GM23338 (cell line): ENCODE results near the gene ESPN. TPM values are rescaled to one million over a fixed set of nuclear protein-coding genes. Genes with fewer than 3 reads are reported as not detected.

Source experiments
- ATAC-seq: fragments of 200-7000 bp; cut with Tn5 transposase; 3 replicates; pipeline ENCODE4 v1.9.1; 2020
- DNase-seq: peaks from one replicate; pipeline ENCODE4 v3.0.0-alpha.2; 2015; ENCODE audit warnings: low spot score
- H2AFZ ChIP-seq: fragments of 200-600 bp; sonication (generic); 2 replicates; pipeline ENCODE4 v1.8.0; 2016; ENCODE audit warnings: antibody characterized with exemption, mild to moderate bottlenecking, moderate library complexity
- H3F3A ChIP-seq: fragments of 200-600 bp; sonication (generic); replicated peaks from 2 replicates; pipeline ENCODE4 v1.8.0; 2017; ENCODE audit warnings: antibody characterized with exemption, mixed run types, low read depth
- H3K27ac ChIP-seq: fragments of 200-600 bp; sonication (generic); 2 replicates; pipeline ENCODE4 v1.6.1; 2016; ENCODE audit warnings: low read depth
- H3K27me3 ChIP-seq: fragments of 200-600 bp; sonication (generic); 2 replicates; pipeline ENCODE4 v1.8.0; 2016; ENCODE audit warnings: mild to moderate bottlenecking, mixed run types, moderate library complexity; ENCODE audit not compliant: insufficient read depth
- H3K36me3 ChIP-seq: fragments of 200-600 bp; sonication (generic); 2 replicates; pipeline ENCODE4 v1.8.0; 2016; ENCODE audit warnings: mild to moderate bottlenecking; ENCODE audit not compliant: insufficient read depth
- H3K4me1 ChIP-seq: fragments of 200-600 bp; sonication (generic); 2 replicates; pipeline ENCODE4 v1.8.0; 2016; ENCODE audit warnings: mild to moderate bottlenecking, moderate library complexity; ENCODE audit not compliant: insufficient read depth
- H3K4me2 ChIP-seq: fragments of 200-600 bp; sonication (generic); 2 replicates; pipeline ENCODE4 v1.7.1; 2017; ENCODE audit warnings: mixed run types
- H3K4me3 ChIP-seq: fragments of 200-600 bp; sonication (generic); 2 replicates; pipeline ENCODE4 v1.6.1; 2016; ENCODE audit warnings: mixed run types
- H3K79me2 ChIP-seq: fragments of 200-600 bp; sonication (generic); replicated peaks from 2 replicates; pipeline ENCODE4 v1.8.0; 2017; ENCODE audit warnings: mild to moderate bottlenecking; ENCODE audit not compliant: insufficient read depth
- H3K9me2 ChIP-seq: fragments of 200-600 bp; sonication (generic); 2 replicates; pipeline ENCODE4 v1.8.0; 2017; ENCODE audit not compliant: insufficient read depth
- H4K20me1 ChIP-seq: fragments of 200-600 bp; sonication (generic); replicated peaks from 2 replicates; pipeline ENCODE4 v1.8.0; 2017; ENCODE audit warnings: mild to moderate bottlenecking; ENCODE audit not compliant: insufficient read depth
- H3K27ac Mint-ChIP-seq: 2 replicates; pipeline ENCODE4 v1.8.0; 2020; ENCODE audit warnings: inconsistent platforms, mild to moderate bottlenecking, moderate library complexity, mixed read lengths
- H3K27me3 Mint-ChIP-seq: 3 replicates; pipeline ENCODE4 v1.8.0; 2022; ENCODE audit warnings: low read depth, mild to moderate bottlenecking, moderate library complexity, mixed read lengths, inconsistent platforms; ENCODE audit not compliant: insufficient read depth, poor library complexity
- H3K36me3 Mint-ChIP-seq: 3 replicates; pipeline ENCODE4 v1.8.0; 2021; ENCODE audit warnings: low read depth, mild to moderate bottlenecking, inconsistent platforms, moderate library complexity, mixed read lengths
- H3K4me1 Mint-ChIP-seq: 3 replicates; pipeline ENCODE4 v1.8.0; 2020; ENCODE audit warnings: mild to moderate bottlenecking, inconsistent platforms, mixed read lengths
- H3K4me3 Mint-ChIP-seq: 3 replicates; pipeline ENCODE4 v1.8.0; 2021; ENCODE audit warnings: moderate library complexity, mild to moderate bottlenecking, inconsistent platforms, mixed read lengths
- H3K9me3 Mint-ChIP-seq: 3 replicates; pipeline ENCODE4 v1.8.0; 2020; ENCODE audit warnings: moderate library complexity, mild to moderate bottlenecking, inconsistent platforms, mixed read lengths
- CREB1 ChIP-seq: fragments of 250-450 bp; sonication (Bioruptor Pico); IDR thresholded peaks from 2 replicates; pipeline ENCODE4 v1.5.0; 2020; ENCODE audit warnings: low read depth, mild to moderate bottlenecking, moderate library complexity
- EZH2 ChIP-seq: fragments of 200-600 bp; sonication (generic); IDR thresholded peaks from one replicate; pipeline ENCODE4 v1.8.0; 2017; ENCODE audit warnings: antibody characterized with exemption, mild to moderate bottlenecking, low read depth; ENCODE audit not compliant: unreplicated experiment
- EZH2phosphoT487 ChIP-seq: fragments of 200-600 bp; sonication (generic); IDR thresholded peaks from one replicate; pipeline ENCODE4 v1.8.1; 2018; ENCODE audit warnings: antibody characterized with exemption; ENCODE audit not compliant: unreplicated experiment
- JUNB ChIP-seq: IDR thresholded peaks from one replicate; pipeline ENCODE4 v1.6.1; 2016; ENCODE audit warnings: antibody characterized with exemption; ENCODE audit not compliant: unreplicated experiment
- NANOG ChIP-seq: IDR thresholded peaks from 2 replicates; pipeline ENCODE4 v1.6.1; 2016; ENCODE audit warnings: antibody characterized with exemption, borderline replicate concordance
- POLR2AphosphoS5 ChIP-seq: IDR thresholded peaks from 2 replicates; pipeline ENCODE4 v1.6.1; 2016; ENCODE audit warnings: antibody characterized with exemption, low read depth
- STAT1 ChIP-seq: IDR thresholded peaks from one replicate; pipeline ENCODE4 v1.6.1; 2016; ENCODE audit warnings: antibody characterized with exemption; ENCODE audit not compliant: unreplicated experiment
- ZNF114 ChIP-seq: fragments of 250-450 bp; sonication (Bioruptor Pico); IDR thresholded peaks from 2 replicates; pipeline ENCODE4 v1.5.0; 2020; ENCODE audit warnings: mild to moderate bottlenecking, moderate library complexity
- ZNF331 ChIP-seq: fragments of 250-450 bp; sonication (Bioruptor Pico); IDR thresholded peaks from 2 replicates; pipeline ENCODE4 v1.5.0; 2020; ENCODE audit warnings: low read depth, mild to moderate bottlenecking, moderate library complexity
- polyA plus RNA-seq: library from polyadenylated mRNA; unstranded; fragments of >200 nt; fragmentation: Nextera tagmentation; extraction: Ambion mirVana; gene quantifications from 2 replicates; pipeline ENCODE4 v1.2.1, GENCODE V29; 2016
- total RNA-seq: library from RNA; depleted of rRNA; stranded (reverse); fragments of >200 nt; shearing (Covaris generic); gene quantifications from 2 replicates; pipeline ENCODE4 v1.2.3, GENCODE V29; 2014
- TF ChIP-seq, protein P1 (sequence below): fragments of 250-450 bp; sonication (Bioruptor Pico); IDR thresholded peaks from 2 replicates; pipeline ENCODE4 v1.5.0; 2020; ENCODE audit warnings: mild to moderate bottlenecking, moderate library complexity
- TF ChIP-seq, protein P2 (sequence below): IDR thresholded peaks from one replicate; pipeline ENCODE4 v1.6.1; 2018; ENCODE audit warnings: antibody characterized with exemption; ENCODE audit not compliant: unreplicated experiment
- TF ChIP-seq, protein P3 (sequence below), 2 experiments: fragments of 200-600 bp in 1 of 2; sonication (generic) in 1 of 2; conservative IDR thresholded peaks; 2 replicates each; pipeline versions ENCODE4 v1.5.1 to v1.6.1; 2016 to 2017; ENCODE audit warnings: antibody characterized with exemption in 2 of 2, low read depth in 2 of 2, mild to moderate bottlenecking in 2 of 2, moderate library complexity in 1 of 2
- TF ChIP-seq, protein P4 (sequence below): IDR thresholded peaks from 2 replicates; pipeline ENCODE4 v1.6.1; 2016; ENCODE audit warnings: antibody characterized with exemption

Gene ESPN
- total and polyA plus RNA-seq, 2 experiments from 2014 or later: 12.2 to 13.6 TPM

DNA sequence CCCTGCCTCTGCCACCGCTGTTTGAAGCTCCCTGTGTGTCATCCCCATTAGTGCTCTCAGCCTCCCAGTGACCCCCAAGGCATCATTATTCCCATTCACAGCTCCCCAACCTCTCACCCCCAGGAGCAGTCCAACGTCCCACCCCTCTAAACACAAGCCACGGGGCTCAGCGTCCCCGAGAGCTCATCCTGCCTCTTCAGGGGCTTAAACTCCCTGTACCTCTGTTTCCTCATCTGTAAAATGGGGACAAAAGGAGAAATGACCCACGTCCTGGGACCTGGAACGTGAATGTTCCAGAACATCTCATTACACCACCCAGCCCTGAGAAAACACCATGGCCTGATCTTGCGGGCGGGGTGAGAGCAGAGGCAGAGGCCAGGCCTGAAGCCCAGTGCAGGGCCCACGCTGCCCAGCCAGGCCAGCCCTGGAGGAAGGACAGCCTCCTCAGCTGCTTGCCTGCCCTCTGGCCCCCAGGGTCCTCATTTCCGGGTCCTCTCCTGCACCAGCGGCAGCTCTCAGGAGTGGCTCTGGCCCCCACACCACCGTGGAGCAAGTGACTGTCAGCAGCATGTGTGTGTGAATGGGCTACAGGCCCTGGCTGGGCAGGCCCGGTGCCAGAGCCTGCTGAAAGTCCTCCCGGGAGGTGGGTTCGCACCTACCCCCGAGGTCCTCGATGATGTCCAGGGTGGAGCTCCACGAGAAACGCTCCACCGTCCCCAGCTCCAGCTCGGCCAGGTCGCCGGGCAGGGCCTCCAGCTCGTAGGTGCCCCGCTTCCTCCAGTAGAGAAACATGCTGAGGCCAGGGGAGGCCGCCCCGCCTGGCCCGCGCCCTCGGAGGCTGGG lies 81.0 kb downstream of the ESPN start:
- H3K4me2 ChIP-seq: no peak overlapping the region
- H3K27ac Mint-ChIP-seq: no peak overlapping the region
- no peak overlapping the region for H3K27ac ChIP-seq
- H3K36me3 Mint-ChIP-seq: no peaks in the 10 kb centered on the region
- H3K79me2 ChIP-seq: no peaks in the 10 kb centered on the region
- 0 out of 3 replicates have a peak, but pooled peaks cover 3% of the 10 kb centered on the region for H3K4me1 Mint-ChIP-seq
- H3K9me3 Mint-ChIP-seq: no peaks in the 10 kb centered on the region
- TF ChIP-seq NANOG (no peak), ZNF331 (no peak), ZNF114 (CRISPR knock-in tag) (no peak), EZH2 (no peak), EZH2phosphoT487 (no peak), POLR2AphosphoS5 (no peak), STAT1 (no peak), CREB1 (CRISPR knock-in tag) (no peak), JUNB (no peak)
- TF ChIP-seq, protein P1, sequence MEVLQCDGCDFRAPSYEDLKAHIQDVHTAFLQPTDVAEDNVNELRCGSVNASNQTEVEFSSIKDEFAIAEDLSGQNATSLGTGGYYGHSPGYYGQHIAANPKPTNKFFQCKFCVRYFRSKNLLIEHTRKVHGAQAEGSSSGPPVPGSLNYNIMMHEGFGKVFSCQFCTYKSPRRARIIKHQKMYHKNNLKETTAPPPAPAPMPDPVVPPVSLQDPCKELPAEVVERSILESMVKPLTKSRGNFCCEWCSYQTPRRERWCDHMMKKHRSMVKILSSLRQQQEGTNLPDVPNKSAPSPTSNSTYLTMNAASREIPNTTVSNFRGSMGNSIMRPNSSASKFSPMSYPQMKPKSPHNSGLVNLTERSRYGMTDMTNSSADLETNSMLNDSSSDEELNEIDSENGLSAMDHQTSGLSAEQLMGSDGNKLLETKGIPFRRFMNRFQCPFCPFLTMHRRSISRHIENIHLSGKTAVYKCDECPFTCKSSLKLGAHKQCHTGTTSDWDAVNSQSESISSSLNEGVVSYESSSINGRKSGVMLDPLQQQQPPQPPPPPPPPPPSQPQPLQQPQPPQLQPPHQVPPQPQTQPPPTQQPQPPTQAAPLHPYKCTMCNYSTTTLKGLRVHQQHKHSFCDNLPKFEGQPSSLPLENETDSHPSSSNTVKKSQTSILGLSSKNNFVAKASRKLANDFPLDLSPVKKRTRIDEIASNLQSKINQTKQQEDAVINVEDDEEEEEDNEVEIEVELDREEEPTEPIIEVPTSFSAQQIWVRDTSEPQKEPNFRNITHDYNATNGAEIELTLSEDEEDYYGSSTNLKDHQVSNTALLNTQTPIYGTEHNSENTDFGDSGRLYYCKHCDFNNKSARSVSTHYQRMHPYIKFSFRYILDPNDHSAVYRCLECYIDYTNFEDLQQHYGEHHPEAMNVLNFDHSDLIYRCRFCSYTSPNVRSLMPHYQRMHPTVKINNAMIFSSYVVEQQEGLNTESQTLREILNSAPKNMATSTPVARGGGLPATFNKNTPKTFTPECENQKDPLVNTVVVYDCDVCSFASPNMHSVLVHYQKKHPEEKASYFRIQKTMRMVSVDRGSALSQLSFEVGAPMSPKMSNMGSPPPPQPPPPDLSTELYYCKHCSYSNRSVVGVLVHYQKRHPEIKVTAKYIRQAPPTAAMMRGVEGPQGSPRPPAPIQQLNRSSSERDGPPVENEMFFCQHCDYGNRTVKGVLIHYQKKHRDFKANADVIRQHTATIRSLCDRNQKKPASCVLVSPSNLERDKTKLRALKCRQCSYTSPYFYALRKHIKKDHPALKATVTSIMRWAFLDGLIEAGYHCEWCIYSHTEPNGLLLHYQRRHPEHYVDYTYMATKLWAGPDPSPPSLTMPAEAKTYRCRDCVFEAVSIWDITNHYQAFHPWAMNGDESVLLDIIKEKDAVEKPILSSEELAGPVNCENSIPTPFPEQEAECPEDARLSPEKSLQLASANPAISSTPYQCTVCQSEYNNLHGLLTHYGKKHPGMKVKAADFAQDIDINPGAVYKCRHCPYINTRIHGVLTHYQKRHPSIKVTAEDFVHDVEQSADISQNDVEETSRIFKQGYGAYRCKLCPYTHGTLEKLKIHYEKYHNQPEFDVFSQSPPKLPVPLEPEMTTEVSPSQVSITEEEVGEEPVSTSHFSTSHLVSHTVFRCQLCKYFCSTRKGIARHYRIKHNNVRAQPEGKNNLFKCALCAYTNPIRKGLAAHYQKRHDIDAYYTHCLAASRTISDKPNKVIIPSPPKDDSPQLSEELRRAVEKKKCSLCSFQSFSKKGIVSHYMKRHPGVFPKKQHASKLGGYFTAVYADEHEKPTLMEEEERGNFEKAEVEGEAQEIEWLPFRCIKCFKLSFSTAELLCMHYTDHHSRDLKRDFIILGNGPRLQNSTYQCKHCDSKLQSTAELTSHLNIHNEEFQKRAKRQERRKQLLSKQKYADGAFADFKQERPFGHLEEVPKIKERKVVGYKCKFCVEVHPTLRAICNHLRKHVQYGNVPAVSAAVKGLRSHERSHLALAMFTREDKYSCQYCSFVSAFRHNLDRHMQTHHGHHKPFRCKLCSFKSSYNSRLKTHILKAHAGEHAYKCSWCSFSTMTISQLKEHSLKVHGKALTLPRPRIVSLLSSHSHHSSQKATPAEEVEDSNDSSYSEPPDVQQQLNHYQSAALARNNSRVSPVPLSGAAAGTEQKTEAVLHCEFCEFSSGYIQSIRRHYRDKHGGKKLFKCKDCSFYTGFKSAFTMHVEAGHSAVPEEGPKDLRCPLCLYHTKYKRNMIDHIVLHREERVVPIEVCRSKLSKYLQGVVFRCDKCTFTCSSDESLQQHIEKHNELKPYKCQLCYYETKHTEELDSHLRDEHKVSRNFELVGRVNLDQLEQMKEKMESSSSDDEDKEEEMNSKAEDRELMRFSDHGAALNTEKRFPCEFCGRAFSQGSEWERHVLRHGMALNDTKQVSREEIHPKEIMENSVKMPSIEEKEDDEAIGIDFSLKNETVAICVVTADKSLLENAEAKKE (CRISPR knock-in tag): no peak
- TF ChIP-seq, protein P2, sequence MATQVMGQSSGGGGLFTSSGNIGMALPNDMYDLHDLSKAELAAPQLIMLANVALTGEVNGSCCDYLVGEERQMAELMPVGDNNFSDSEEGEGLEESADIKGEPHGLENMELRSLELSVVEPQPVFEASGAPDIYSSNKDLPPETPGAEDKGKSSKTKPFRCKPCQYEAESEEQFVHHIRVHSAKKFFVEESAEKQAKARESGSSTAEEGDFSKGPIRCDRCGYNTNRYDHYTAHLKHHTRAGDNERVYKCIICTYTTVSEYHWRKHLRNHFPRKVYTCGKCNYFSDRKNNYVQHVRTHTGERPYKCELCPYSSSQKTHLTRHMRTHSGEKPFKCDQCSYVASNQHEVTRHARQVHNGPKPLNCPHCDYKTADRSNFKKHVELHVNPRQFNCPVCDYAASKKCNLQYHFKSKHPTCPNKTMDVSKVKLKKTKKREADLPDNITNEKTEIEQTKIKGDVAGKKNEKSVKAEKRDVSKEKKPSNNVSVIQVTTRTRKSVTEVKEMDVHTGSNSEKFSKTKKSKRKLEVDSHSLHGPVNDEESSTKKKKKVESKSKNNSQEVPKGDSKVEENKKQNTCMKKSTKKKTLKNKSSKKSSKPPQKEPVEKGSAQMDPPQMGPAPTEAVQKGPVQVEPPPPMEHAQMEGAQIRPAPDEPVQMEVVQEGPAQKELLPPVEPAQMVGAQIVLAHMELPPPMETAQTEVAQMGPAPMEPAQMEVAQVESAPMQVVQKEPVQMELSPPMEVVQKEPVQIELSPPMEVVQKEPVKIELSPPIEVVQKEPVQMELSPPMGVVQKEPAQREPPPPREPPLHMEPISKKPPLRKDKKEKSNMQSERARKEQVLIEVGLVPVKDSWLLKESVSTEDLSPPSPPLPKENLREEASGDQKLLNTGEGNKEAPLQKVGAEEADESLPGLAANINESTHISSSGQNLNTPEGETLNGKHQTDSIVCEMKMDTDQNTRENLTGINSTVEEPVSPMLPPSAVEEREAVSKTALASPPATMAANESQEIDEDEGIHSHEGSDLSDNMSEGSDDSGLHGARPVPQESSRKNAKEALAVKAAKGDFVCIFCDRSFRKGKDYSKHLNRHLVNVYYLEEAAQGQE: no peak
- TF ChIP-seq, protein P3, sequence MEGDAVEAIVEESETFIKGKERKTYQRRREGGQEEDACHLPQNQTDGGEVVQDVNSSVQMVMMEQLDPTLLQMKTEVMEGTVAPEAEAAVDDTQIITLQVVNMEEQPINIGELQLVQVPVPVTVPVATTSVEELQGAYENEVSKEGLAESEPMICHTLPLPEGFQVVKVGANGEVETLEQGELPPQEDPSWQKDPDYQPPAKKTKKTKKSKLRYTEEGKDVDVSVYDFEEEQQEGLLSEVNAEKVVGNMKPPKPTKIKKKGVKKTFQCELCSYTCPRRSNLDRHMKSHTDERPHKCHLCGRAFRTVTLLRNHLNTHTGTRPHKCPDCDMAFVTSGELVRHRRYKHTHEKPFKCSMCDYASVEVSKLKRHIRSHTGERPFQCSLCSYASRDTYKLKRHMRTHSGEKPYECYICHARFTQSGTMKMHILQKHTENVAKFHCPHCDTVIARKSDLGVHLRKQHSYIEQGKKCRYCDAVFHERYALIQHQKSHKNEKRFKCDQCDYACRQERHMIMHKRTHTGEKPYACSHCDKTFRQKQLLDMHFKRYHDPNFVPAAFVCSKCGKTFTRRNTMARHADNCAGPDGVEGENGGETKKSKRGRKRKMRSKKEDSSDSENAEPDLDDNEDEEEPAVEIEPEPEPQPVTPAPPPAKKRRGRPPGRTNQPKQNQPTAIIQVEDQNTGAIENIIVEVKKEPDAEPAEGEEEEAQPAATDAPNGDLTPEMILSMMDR (conservative IDR thresholded peaks at IDR 0.05; ENCODE audit: low read depth in 2 of 2): no peak
- TF ChIP-seq, protein P4, sequence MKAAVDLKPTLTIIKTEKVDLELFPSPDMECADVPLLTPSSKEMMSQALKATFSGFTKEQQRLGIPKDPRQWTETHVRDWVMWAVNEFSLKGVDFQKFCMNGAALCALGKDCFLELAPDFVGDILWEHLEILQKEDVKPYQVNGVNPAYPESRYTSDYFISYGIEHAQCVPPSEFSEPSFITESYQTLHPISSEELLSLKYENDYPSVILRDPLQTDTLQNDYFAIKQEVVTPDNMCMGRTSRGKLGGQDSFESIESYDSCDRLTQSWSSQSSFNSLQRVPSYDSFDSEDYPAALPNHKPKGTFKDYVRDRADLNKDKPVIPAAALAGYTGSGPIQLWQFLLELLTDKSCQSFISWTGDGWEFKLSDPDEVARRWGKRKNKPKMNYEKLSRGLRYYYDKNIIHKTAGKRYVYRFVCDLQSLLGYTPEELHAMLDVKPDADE: no peak
- no peak overlapping the region for H3K4me3 Mint-ChIP-seq
- no peaks in the 10 kb centered on the region for H3K9me2 ChIP-seq
- ATAC-seq (no peak), DNase-seq (no peak)
- peaks cover 12% of the 10 kb centered on the region for H3K27me3 Mint-ChIP-seq
- no peak overlapping the region for H3K4me3 ChIP-seq
- no peaks in the 10 kb centered on the region for H4K20me1 ChIP-seq
- no peaks in the 10 kb centered on the region for H3K36me3 ChIP-seq
- no peak overlapping the region for H2AFZ ChIP-seq
- H3K4me1 ChIP-seq: no peaks in the 10 kb centered on the region
- H3K27me3 ChIP-seq: no peaks in the 10 kb centered on the region; the same call in 1 of the 2 replicates
- H3F3A ChIP-seq: no peaks in the 10 kb centered on the region
